ENCODE measurements around the gene CAP2.

DNA sequence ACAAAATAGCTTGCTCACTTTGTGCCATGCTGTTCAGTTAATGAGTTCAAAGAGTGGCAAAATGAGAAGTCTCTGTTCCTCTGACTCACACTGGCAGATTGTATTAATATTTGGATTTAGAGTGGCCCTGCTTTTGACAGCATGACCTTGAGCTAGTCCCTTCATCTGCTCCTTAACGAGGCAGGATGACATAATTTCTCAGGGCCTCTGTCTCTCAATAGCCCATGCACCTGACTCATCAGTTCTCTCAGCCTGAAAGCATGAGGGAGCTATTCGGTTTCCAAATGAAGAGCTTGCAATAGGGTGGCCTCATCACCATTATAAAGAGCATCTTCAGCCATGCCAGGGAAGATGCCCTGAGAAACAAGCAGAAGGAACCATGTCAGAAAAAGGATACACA is 38.2 kb downstream of the CAP2 start:
- TF ChIP-seq, protein P1, sequence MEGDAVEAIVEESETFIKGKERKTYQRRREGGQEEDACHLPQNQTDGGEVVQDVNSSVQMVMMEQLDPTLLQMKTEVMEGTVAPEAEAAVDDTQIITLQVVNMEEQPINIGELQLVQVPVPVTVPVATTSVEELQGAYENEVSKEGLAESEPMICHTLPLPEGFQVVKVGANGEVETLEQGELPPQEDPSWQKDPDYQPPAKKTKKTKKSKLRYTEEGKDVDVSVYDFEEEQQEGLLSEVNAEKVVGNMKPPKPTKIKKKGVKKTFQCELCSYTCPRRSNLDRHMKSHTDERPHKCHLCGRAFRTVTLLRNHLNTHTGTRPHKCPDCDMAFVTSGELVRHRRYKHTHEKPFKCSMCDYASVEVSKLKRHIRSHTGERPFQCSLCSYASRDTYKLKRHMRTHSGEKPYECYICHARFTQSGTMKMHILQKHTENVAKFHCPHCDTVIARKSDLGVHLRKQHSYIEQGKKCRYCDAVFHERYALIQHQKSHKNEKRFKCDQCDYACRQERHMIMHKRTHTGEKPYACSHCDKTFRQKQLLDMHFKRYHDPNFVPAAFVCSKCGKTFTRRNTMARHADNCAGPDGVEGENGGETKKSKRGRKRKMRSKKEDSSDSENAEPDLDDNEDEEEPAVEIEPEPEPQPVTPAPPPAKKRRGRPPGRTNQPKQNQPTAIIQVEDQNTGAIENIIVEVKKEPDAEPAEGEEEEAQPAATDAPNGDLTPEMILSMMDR (IDR thresholded peaks at IDR 0.05; ENCODE audit: insufficient read depth, low read length): no peak
- TF ChIP-seq POLR2AphosphoS5 (IDR thresholded peaks at IDR 0.05; ENCODE audit: low read depth) (no peak), SPI1 (IDR thresholded peaks at IDR 0.05; ENCODE audit: borderline replicate concordance, low read depth) (no peak), GABPA (IDR thresholded peaks at IDR 0.05; ENCODE audit: low read depth) (no peak)
- TF ChIP-seq, protein P2, sequence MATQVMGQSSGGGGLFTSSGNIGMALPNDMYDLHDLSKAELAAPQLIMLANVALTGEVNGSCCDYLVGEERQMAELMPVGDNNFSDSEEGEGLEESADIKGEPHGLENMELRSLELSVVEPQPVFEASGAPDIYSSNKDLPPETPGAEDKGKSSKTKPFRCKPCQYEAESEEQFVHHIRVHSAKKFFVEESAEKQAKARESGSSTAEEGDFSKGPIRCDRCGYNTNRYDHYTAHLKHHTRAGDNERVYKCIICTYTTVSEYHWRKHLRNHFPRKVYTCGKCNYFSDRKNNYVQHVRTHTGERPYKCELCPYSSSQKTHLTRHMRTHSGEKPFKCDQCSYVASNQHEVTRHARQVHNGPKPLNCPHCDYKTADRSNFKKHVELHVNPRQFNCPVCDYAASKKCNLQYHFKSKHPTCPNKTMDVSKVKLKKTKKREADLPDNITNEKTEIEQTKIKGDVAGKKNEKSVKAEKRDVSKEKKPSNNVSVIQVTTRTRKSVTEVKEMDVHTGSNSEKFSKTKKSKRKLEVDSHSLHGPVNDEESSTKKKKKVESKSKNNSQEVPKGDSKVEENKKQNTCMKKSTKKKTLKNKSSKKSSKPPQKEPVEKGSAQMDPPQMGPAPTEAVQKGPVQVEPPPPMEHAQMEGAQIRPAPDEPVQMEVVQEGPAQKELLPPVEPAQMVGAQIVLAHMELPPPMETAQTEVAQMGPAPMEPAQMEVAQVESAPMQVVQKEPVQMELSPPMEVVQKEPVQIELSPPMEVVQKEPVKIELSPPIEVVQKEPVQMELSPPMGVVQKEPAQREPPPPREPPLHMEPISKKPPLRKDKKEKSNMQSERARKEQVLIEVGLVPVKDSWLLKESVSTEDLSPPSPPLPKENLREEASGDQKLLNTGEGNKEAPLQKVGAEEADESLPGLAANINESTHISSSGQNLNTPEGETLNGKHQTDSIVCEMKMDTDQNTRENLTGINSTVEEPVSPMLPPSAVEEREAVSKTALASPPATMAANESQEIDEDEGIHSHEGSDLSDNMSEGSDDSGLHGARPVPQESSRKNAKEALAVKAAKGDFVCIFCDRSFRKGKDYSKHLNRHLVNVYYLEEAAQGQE (IDR thresholded peaks at IDR 0.05; ENCODE audit: insufficient replicate concordance, low read depth): no peak

Measured in HL-60 (cell line).